GM12801 (cell line): Measurements from ENCODE around the gene HOXB2.

Experiments used
- CTCF ChIP-seq: IDR thresholded peaks from one replicate; pipeline ENCODE4 v1.5.1; 2011; ENCODE audit warnings: control low read depth; ENCODE audit not compliant: insufficient read length; ENCODE audit errors: extremely low read depth

The HOXB2 gene

GRCh38 chr17:48577330-48577945 is 32.5 kb upstream of the HOXB2 start:
- TF ChIP-seq CTCF: no peak

- no peak for TF ChIP-seq CTCF
Measured at GRCh38 chr17:48576479-48577309, 31.8 kb upstream of the HOXB2 start.

GRCh38 chr17:48575673-48576478 is 31.0 kb upstream of the HOXB2 start:
- TF ChIP-seq CTCF: no peak

- TF ChIP-seq CTCF: no peak
Measured at GRCh38 chr17:48575066-48575582, 30.2 kb upstream of the HOXB2 start.

GRCh38 chr17:48574505-48575065 is 29.7 kb upstream of the HOXB2 start:
- no peak for TF ChIP-seq CTCF

GRCh38 chr17:48571826-48572417 is 27.0 kb upstream of the HOXB2 start:
- no peak for TF ChIP-seq CTCF
